Measurements from ENCODE around the gene CGB5.

Gene CGB5

DNA sequence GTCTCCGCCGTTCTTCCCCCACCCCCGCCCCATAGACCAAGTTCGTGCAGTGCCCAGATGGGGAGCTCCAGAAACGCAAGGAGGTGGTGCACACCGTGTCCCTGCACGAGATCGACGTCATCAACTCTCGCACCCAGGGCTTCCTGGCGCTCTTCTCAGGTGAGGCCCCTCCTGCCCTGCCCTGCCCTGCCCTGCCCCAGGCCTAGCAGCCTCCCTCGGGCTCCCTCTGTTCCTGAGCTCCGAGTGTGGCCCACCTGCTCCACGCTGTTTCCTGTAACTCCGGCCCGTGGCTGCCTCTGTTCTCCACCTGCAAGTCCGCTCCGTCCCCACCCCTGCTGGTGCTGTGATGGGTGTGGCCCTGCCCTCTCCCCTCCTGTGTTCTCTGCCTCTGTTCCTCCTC, 33.2 kb upstream of the CGB5 start:
- TF ChIP-seq, protein P1, sequence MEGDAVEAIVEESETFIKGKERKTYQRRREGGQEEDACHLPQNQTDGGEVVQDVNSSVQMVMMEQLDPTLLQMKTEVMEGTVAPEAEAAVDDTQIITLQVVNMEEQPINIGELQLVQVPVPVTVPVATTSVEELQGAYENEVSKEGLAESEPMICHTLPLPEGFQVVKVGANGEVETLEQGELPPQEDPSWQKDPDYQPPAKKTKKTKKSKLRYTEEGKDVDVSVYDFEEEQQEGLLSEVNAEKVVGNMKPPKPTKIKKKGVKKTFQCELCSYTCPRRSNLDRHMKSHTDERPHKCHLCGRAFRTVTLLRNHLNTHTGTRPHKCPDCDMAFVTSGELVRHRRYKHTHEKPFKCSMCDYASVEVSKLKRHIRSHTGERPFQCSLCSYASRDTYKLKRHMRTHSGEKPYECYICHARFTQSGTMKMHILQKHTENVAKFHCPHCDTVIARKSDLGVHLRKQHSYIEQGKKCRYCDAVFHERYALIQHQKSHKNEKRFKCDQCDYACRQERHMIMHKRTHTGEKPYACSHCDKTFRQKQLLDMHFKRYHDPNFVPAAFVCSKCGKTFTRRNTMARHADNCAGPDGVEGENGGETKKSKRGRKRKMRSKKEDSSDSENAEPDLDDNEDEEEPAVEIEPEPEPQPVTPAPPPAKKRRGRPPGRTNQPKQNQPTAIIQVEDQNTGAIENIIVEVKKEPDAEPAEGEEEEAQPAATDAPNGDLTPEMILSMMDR (conservative IDR thresholded peaks at IDR 0.05), result no peak
- H3K27ac ChIP-seq, result no peak overlapping the region

DNA sequence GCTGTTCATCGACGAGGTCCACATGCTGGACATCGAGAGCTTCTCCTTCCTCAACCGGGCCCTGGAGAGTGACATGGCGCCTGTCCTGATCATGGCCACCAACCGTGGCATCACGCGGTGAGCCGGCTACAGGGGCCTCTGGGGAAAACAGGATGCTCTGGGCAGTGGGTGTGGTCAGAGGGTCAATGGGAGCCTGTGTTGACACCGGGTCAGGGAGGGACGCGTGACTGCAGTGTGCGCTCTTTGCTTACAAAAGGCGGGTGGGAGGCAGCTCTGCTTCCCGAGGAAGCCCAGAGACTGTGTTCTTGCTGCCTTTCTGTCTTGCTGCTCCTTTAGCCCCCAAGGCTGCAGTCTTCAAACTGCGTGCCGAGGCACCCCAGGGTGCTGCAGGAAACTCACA, 32.5 kb upstream of the CGB5 start:
- no peak overlapping the region for H3K27ac ChIP-seq
- TF ChIP-seq, protein P1 (conservative IDR thresholded peaks at IDR 0.05), result no peak

DNA sequence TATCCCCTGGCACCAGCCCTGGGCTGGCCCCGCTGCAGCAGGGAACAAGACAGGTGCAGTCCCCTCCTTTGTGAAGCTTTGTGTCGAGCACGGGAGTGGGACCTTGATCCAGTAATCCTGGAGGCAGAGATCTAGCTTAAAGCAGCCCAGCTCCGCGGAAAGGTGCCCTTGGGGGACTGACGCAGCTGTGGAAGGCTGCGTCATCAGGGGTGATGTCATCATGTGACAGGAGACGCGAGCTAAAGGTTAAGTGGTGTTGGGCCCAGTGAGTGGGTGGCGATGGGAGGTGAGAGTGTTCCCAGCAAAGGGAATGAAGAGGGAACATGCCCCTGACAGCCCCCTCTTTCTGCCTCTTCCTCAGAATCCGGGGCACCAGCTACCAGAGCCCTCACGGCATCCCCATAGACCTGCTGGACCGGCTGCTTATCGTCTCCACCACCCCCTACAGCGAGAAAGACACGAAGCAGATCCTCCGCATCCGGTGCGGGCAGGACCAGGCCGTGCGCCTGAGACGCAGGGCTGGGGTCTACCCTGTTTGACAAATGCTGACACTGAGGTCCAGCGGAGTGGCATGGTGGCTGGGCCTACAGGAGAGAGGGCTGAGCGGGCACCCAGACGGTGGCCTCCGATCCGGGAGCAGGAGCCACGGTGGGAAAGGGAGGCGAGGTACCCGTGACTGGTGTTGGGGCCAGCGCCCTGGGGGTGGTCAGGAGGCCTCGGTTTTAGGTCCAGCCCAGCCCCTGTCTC, 29.4 kb upstream of the CGB5 start:
- H3K27ac ChIP-seq, result no peak overlapping the region
- TF ChIP-seq, protein P1 (conservative IDR thresholded peaks at IDR 0.05), result no peak

DNA sequence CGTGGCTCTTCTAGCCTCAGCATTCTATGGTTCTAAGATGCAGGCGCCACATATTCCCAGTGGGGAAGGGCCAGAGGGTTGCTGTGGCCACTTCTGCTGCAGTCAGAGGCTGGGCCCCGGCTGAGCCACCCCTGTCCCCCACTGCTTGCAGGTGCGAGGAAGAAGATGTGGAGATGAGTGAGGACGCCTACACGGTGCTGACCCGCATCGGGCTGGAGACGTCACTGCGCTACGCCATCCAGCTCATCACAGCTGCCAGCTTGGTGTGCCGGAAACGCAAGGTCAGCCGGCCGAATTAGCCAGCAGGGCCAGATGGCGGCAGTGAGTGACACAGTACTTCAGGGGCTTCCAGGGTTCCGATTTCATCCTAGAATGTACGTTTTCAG, 28.8 kb upstream of the CGB5 start:
- TF ChIP-seq, protein P1 (conservative IDR thresholded peaks at IDR 0.05), result no peak
- no peak overlapping the region for H3K27ac ChIP-seq

DNA sequence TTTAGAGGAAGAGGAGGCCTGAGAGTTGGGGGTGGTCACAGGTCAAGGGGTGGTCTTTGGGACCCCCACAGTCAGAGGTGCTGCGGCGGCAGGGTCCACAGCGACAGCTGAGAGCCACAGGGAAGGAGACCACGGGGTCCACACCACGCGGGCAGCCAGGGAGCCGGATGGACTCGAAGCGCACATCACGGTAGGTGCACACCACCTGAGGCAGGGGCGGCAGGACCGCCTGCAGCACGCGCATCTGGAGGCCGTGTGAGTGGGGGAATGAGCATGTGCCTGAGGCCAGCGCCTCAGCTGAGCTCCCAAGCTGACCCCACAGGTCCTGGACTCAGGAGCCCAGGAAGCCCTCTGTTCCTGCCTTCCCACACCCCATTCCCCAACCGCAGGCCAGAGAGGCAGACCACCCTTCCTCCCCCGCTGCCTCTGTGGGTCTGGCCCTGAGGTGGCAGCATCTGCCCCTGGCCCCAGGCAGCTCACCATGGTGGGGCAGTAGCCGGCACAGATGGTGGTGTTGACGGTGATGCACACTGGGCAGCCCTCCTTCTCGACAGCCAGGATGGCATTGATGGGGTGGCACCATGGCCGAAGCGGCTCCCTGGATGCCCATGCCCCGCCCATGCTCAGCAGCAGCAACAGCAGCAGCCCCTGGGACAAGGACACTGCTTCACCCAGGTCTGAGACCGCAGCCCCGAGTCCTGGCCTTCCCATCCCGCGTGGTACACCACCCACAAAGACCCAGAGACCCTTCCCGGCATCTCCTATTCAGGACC, 27.4 kb upstream of the CGB5 start:
- H3K27ac ChIP-seq, result no peak overlapping the region
- TF ChIP-seq, protein P1 (conservative IDR thresholded peaks at IDR 0.05), result no peak

DNA sequence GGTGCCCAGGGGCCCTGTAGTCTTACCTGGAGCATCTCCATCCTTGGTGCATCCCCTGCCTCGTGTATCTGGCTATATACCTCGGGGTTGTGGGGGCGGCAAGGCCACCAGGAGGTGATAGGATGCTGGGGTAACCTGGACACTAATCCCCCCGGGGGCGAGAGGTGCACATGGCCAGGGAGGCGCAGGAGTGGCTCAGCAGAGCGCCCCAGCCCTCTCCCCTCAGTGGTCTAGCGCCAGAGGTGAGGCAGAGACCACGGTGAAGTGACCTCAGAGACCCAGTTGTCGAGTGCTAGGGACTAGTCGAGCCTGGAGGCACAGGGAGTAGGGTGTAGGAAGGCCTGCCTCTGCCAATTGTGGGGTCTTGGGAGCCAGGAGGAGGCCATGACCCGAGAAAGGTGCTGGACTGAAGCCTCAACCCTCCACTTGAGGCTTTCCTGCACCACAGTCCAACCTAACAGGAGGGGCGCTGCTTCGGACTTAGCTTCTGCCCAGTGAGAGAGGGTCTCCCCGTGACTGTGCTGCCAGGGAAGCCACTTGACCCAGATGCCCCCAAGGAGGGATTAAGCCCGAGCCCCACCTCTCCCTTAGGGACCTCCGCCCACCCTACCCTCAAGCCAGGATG, 26.5 kb upstream of the CGB5 start, which contains the start of gene LHB:
Gene LHB, minus strand, starts transcription at position 51 of the 625 bp plus-strand sequence. Its CDS starts 10 bp downstream, at position 41.
- TF ChIP-seq, protein P1 (conservative IDR thresholded peaks at IDR 0.05), result no peak
- peak within 1 kb of the TSS; percentile 57; the same call in 1 of the 2 replicates for H3K27ac ChIP-seq

All from VCaP (cell line).